Measurements from ENCODE around the gene SRA1. TPM values are rescaled to one million over a fixed set of nuclear protein-coding genes. Genes with fewer than 3 reads are reported as not detected.

The SRA1 gene
- total and polyA plus RNA-seq, 2 of the 13 experiments (the other 11 are each of a cell fraction or from before 2014, with no cell fraction given) = 14.2 to 32.8 TPM

- no peak overlapping the region for H3K27ac ChIP-seq (ENCODE audit: extremely low read length, insufficient read depth, low read length)
- H4K20me1 ChIP-seq (ENCODE audit: insufficient read depth, low read length) = no peaks in the 10 kb centered on the region
- no peak overlapping the region for H3K9ac ChIP-seq (ENCODE audit: insufficient read depth, low read depth, low read length)
- ATAC-seq = no peak
- H3K4me1 ChIP-seq (ENCODE audit: insufficient read depth, low read length) = peaks cover 27% of the 10 kb centered on the region
- no peak overlapping the region for H2AFZ ChIP-seq (ENCODE audit: low read length)
- in situ Hi-C loops (cut with HindIII; ENCODE audit: extremely low pct_ligation_motif_present, low pct_unique_long_range_greater_than_20kb) = loop anchor here (10.0 kb wide), 1 partner anchor 157 kb away; no protein-coding TSS in a partner anchor
- H3K27me3 ChIP-seq (ENCODE audit: control insufficient read depth in 1 of 2, insufficient read depth in 2 of 2, low read length in 2 of 2) = peaks cover 0 to 5% of the 10 kb centered on the region in 2 experiments; a peak in 1 of 5 replicates
- 90% methylated on average over 9 of the region's 13 CpGs for whole genome bisulfite sequencing (ENCODE audit: low lambda C conversion rate)
- DNase-seq (ENCODE audit: low spot score) = no peak
- no peak for TF ChIP-seq RFXAP (CRISPR knock-in tag; IDR thresholded peaks at IDR 0.05; ENCODE audit: borderline replicate concordance)
- TF ChIP-seq ZNF205 (CRISPR knock-in tag; IDR thresholded peaks at IDR 0.05) = no peak
- TF ChIP-seq PBX2 (CRISPR knock-in tag; IDR thresholded peaks at IDR 0.05) = no peak
- TF ChIP-seq ZNF280B (CRISPR knock-in tag; IDR thresholded peaks at IDR 0.05; ENCODE audit: borderline replicate concordance) = no peak
- TF ChIP-seq DDIT3 (CRISPR knock-in tag; IDR thresholded peaks at IDR 0.05) = no peak
- no peak for TF ChIP-seq FOSL2 (CRISPR knock-in tag; IDR thresholded peaks at IDR 0.05)
- no peak for TF ChIP-seq TRAFD1 (CRISPR knock-in tag; IDR thresholded peaks at IDR 0.05; ENCODE audit: borderline replicate concordance)
- no peak for TF ChIP-seq ZNF691 (CRISPR knock-in tag; IDR thresholded peaks at IDR 0.05; ENCODE audit: borderline replicate concordance, low read depth)
- TF ChIP-seq SYNCRIP (IDR thresholded peaks at IDR 0.05; ENCODE audit: insufficient read depth, low read depth, low read length) = no peak
- no peak for TF ChIP-seq MXD3 (CRISPR knock-in tag; IDR thresholded peaks at IDR 0.05)
- TF ChIP-seq ZNF703 (CRISPR knock-in tag; IDR thresholded peaks at IDR 0.05; ENCODE audit: borderline replicate concordance) = no peak
- no peak for TF ChIP-seq PITX1 (CRISPR knock-in tag; IDR thresholded peaks at IDR 0.05)
- TF ChIP-seq ISL2 (CRISPR knock-in tag; IDR thresholded peaks at IDR 0.05) = no peak
- no peak for TF ChIP-seq ZNF235 (CRISPR knock-in tag; IDR thresholded peaks at IDR 0.05; ENCODE audit: borderline replicate concordance)
- TF ChIP-seq EHMT2 (IDR thresholded peaks at IDR 0.05; ENCODE audit: borderline replicate concordance, low read depth, low read length) = no peak
- TF ChIP-seq ZNF256 (CRISPR knock-in tag; conservative IDR thresholded peaks at IDR 0.05) = no peak
- intact Hi-C loops (cut with micrococcal nuclease; ENCODE audit: unreplicated experiment) = no loop called here
- ChIA-PET POLR2A (interaction anchor here (2.5 kb wide), 1 partner anchor 10 kb away, joined by 7 read pairs; the partner anchor contains the start of gene SRA1), CTCF (ENCODE audit: low intra/inter-chr PET ratio, low total read pairs) (no interaction called here)
- no TSS peak for BruUV-seq (replicated peaks)
- H3K9me3 ChIP-seq (ENCODE audit: low read length) = no peaks in the 10 kb centered on the region
- no peak for FAIRE-seq
- no peaks in the 10 kb centered on the region for H3K36me3 ChIP-seq (replicated peaks in 1 of 2; ENCODE audit: control insufficient read depth in 1 of 2, insufficient read depth in 2 of 2, low read length in 2 of 2)
- no peak overlapping the region for H3K4me3 ChIP-seq (replicated peaks in 1 of 3; ENCODE audit: insufficient read depth in 1 of 3, low read depth in 2 of 3, low read length in 3 of 3)
- H3K79me2 ChIP-seq (ENCODE audit: insufficient read depth, low read length) = no peaks in the 10 kb centered on the region
- no peak overlapping the region for H3K4me2 ChIP-seq (ENCODE audit: low read depth, low read length)
These were observed 10.6 kb upstream of the SRA1 start for GRCh38 chr5:140567871-140568270.

Data from HepG2 (cell line).